Activated CD4-positive, alpha-beta T cell treated with anti-CD3 and anti-CD28 coated beads, Interleukin-2, amount 50 U/mL, for 16 hours (primary cell): Measurements from ENCODE around the gene PIM3.

Source experiments
- DNase-seq: peaks from one replicate; pipeline ENCODE4 v3.0.0-alpha.2; 2020

Gene PIM3

DNA sequence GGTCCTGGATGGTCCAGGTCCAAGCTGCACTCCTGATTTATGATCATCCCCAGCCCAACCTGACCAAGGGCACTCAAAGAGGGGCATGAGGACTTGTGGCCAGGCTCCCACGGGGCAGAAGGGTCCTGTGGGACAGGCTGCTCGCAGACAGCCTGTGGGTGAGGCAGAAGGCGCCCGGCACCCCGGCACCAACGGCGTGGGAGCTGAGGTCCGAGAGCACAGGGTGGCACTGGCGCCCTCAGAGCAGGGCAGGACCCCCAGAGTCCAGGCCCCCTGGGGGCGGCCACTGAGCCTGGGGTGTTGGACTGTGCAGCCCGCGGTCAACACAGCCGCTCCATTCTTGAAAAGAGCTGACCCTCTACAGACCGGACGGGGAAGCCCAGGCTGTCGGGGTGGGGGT is 48.7 kb downstream of the PIM3 start:
- DNase-seq = no peak

DNA sequence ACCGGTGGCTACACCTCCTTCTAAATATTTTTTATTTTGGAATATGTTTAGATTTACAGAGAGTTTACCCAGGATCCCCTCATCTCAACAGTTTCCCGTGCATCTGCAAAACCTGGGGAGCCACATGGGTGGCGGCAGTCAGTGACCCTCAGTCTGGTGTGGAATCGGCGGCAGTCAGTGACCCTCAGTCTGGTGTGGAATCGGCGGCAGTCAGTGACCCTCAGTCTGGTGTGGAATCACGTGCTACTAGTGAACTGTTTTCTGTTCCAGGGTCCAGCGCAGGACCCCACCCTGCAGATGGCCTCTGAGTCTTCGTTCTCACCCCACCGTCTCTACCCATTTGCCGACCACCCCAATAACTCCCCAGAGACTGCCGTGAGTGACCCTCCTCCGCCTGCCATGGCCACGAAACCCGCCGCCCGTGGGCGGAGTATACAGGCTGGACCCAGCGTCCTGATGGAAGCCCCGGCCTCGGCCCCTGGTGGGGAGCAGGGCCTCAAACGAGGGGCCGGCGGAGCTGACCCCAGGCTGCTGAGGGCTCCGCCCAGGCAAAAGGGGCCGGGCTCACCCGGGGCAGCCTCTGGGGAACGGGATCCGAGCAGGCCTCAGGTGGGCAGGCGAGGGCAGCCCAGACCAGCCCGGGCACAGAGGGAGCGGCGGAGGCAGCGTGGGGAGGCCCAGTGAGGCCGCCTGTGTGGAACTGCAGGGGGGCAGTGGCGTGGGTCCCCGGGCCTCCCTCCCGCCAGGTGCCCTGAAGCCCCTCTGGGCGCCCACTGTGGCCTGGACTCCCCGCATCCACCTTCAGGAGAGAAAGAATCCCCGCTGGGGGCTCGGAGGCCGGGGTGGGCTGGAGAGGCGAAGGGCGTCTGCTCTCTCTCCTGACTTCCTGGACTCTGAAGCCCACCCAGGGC is 49.4 kb downstream of the PIM3 start:
- no peak for DNase-seq

DNA sequence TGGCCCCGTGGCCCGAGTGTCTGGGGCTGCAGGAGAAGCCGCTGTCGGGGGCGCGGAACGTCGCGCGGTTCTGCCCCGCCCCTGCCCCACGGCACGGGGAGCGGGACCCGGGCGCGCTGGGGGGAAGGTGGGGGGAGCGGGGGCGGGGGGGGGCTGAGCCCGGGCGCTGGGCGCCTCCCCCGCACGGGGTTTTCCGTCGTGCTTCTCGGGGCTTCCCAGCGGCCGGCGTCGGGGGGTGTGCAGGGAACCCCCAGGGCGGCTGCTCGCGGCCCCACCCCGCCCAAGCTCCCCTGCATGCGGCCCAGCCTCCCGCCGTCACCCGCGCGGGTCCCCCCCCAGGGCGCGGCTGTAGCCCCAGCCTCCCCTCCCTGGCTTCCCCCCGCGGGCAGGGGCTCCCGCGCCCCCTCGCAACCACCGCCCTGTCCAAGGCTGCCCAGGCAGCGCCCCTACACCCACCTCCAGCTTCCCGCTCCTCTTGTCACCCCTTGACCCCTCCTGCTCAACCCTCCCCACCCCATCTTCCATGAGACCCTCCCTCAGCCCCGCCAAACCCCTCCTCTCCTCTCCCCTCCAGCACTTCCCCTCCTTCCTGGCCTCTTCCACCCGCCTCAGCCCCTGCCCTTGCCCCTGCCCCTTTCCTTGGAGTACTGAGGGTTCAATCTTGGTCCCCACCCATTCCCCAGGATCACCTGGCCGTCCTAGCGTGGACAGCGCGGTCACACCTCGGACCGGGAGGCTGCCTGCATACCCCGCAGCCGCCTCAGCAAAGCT is 50.3 kb downstream of the PIM3 start:
- no peak for DNase-seq

DNA sequence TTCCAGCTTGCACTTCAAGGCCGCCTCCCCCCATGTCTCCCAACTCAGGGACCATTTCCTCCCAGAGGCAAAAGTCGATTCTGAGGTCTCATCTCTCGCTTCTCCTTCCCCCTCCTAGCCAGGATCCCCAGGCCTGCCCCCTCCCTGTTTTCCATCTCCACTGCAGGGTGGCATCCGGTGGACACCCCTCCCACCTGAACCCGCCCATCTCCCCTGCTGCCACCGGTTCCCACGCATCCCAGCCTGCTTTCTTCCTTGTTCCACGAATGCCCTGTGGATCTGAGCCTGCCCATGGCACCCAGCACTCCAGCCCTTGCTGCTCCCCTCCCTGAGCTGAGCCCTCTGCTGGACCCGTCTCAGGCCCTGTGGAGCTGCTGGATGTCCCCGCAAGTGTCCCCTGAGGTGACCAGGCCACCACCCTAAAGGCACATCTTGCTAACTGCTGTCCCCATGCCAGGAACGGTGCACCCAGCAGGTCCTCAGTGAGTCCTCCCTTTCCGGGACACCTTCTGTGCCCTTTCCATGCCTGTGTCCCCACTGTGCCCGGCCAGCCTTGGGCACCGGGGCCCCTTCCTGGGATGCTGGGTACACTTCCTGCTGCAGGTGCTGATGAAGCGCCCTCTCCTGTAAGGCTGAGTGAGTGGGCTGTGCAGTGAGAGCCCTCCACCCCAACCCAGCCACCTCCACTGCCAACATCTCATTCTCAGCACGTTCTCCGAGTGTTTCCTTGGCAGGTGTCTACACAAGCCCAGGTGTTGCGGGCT is 51.1 kb downstream of the PIM3 start:
- no peak for DNase-seq

DNA sequence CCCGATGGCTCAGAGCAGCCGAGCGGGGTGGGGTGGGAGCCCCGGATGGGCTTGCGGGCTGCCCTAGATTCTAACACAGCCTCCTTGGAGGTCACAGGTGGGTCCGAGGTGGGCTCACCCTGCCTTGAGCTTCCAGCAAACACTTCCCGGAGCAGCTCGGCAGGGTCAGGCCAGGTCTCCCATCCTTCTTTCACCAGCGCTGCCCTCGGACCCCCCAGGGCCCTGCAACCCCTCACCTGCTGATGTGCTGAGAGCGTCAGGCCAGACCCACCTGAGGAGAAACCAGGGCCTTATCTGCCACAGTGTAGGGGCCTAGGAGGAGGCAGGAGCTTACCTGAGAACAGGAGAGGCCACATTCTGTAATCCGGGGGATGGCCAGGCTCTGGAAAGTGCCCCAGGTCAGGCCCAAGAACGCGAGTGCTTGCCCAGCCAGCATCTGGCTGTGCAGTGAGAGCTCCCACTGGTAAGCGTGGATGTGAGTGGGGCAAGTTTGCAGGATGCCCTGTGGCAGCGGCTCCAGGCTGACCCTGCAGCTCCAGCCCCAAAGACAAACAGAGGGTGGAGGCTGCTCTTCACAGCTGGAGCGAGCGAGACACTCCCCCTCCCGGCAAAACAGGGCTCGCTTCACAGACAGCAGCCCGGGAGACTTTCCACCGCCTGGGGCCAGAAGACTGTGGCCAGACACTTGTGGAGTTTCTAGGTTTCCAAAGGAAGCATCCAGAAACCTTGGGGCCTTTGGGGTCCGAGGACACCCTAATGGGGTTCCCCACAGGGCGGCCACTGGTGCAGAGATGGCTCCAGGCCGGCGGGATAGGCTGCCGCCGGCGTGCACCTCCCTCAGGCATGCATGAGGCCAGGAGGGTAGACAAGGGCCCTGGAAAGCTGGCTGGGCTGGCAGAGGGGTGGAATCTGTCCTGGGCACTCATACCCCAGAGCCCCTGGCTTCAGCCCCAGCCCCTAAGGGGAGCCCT is 51.9 kb downstream of the PIM3 start, which contains the start of gene IL17REL:
IL17REL (minus strand) TSS at position 555 of the 971 bp plus-strand sequence; CDS start at position 436, 119 bp downstream.
- no peak for DNase-seq
